Ascending aorta (tissue), 2 donors: Measurements from ENCODE around the gene TNIK. TPM values are rescaled to one million over a fixed set of nuclear protein-coding genes. Genes with fewer than 3 reads are reported as not detected.

Experiments used
- DNase-seq, 2 donors: peaks; one replicate each; pipeline ENCODE4 v3.0.0-alpha.2; 2019; ENCODE audit warnings: low spot score in 2 of 2
- H3K27ac ChIP-seq, 2 donors: fragments of 200-600 bp; sonication (generic); one replicate each; pipeline ENCODE4 v1.5.1; 2016 to 2017; ENCODE audit warnings: mild to moderate bottlenecking in 1 of 2
- H3K27me3 ChIP-seq: fragments of 200-600 bp; sonication (generic); one replicate; pipeline ENCODE4 v1.5.1; 2017
- H3K36me3 ChIP-seq, 2 donors: fragments of 200-600 bp; sonication (generic); one replicate each; pipeline ENCODE4 v1.5.1; 2016
- H3K4me1 ChIP-seq, 2 donors: fragments of 200-600 bp; sonication (generic); one replicate each; pipeline ENCODE4 v1.5.1; 2016 to 2017; ENCODE audit warnings: mild to moderate bottlenecking in 1 of 2
- H3K4me3 ChIP-seq, 2 donors: fragments of 200-600 bp; sonication (generic); one replicate each; pipeline ENCODE4 v1.5.1; 2016 to 2017; ENCODE audit warnings: mild to moderate bottlenecking in 1 of 2
- H3K9me3 ChIP-seq, 2 donors: fragments of 200-600 bp; sonication (generic); one replicate each; pipeline ENCODE4 v1.5.1; 2016
- CTCF ChIP-seq, 3 experiments: fragments of 200-600 bp in 2 of 3; fragments of 450-650 bp in 1 of 3; sonication (generic) in 2 of 3; IDR thresholded peaks; one replicate each; pipeline ENCODE4 v1.5.1; 2016 to 2019; ENCODE audit warnings: antibody characterized with exemption in 3 of 3, mild to moderate bottlenecking in 1 of 3, moderate library complexity in 1 of 3
- intact Hi-C: fragments of 100-400 bp; cut with DNase I; formaldehyde crosslinking; loops from one replicate; pipeline ENCODE4 v1.15.1; 2023
- total RNA-seq: library from RNA; depleted of rRNA; stranded (reverse); fragments of >200 nt; gene quantifications from one replicate; pipeline ENCODE4 v1.1.0, GENCODE V29; 2016

TNIK gene
- total RNA-seq, 1 donor from 2014 or later = 0.75 TPM

- TF ChIP-seq CTCF (IDR thresholded peaks at IDR 0.05) = no peak
- Histone ChIP-seq H3K4me1 (peaks cover 0 to 7% of the 10 kb centered on the region in 2 donors), H3K36me3 (no peaks in the 10 kb centered on the region), H3K27me3 (no peaks in the 10 kb centered on the region), H3K9me3 (no peaks in the 10 kb centered on the region), H3K27ac (no peak overlapping the region), H3K4me3 (no peak overlapping the region)
- DNase-seq = no peak
- intact Hi-C loops = no loop called here
These were observed 199.7 kb downstream of the TNIK start for GRCh38 chr3:171260466-171260865.

GRCh38 chr3:171258316-171258715, 201.9 kb downstream of the TNIK start:
- Histone ChIP-seq H3K27me3 (no peaks in the 10 kb centered on the region), H3K27ac (no peak overlapping the region), H3K4me1 (peaks cover 0 to 6% of the 10 kb centered on the region in 2 donors), H3K4me3 (no peak overlapping the region), H3K36me3 (no peaks in the 10 kb centered on the region), H3K9me3 (no peaks in the 10 kb centered on the region)
- intact Hi-C loops = no loop called here
- TF ChIP-seq CTCF (IDR thresholded peaks at IDR 0.05) = no peak
- DNase-seq = no peak

- Histone ChIP-seq H3K27me3 (no peaks in the 10 kb centered on the region), H3K27ac (no peak overlapping the region), H3K4me3 (no peak overlapping the region), H3K36me3 (no peaks in the 10 kb centered on the region), H3K9me3 (no peaks in the 10 kb centered on the region), H3K4me1 (peaks cover 0 to 6% of the 10 kb centered on the region in 2 donors)
- TF ChIP-seq CTCF (IDR thresholded peaks at IDR 0.05) = no peak
- no peak for DNase-seq
- intact Hi-C loops = no loop called here
These were observed 202.7 kb downstream of the TNIK start for GRCh38 chr3:171257251-171258203.

- no peak overlapping the region for H3K27ac ChIP-seq
- H3K27me3 ChIP-seq = no peaks in the 10 kb centered on the region
- intact Hi-C loops = no loop called here
- no peaks in the 10 kb centered on the region for H3K36me3 ChIP-seq
- no peak for TF ChIP-seq CTCF (IDR thresholded peaks at IDR 0.05)
- DNase-seq = no peak
- H3K4me1 ChIP-seq = peaks cover 0 to 6% of the 10 kb centered on the region in 2 donors
- H3K9me3 ChIP-seq = no peaks in the 10 kb centered on the region
- H3K4me3 ChIP-seq = no peak overlapping the region
These were observed 203.6 kb downstream of the TNIK start for GRCh38 chr3:171256445-171257250.

GRCh38 chr3:171255236-171255806, 204.9 kb downstream of the TNIK start:
- Histone ChIP-seq H3K4me1 (peaks cover 0 to 6% of the 10 kb centered on the region in 2 donors), H3K4me3 (no peak overlapping the region), H3K27ac (no peak overlapping the region), H3K27me3 (no peaks in the 10 kb centered on the region), H3K36me3 (no peaks in the 10 kb centered on the region), H3K9me3 (no peaks in the 10 kb centered on the region)
- no peak for TF ChIP-seq CTCF (IDR thresholded peaks at IDR 0.05)
- no peak for DNase-seq
- intact Hi-C loops = no loop called here
